Common myeloid progenitor, CD34-positive (primary cell): Measurements from ENCODE around the gene EHBP1.

ENCODE experiments used
- CTCF ChIA-PET: fragments of 350-600 bp; sonication (Branson Sonifier 250); formaldehyde crosslinking; loops from one replicate; lab custom pipeline; 2021; ENCODE audit warnings: antibody characterized with exemption; lab: Charles Lee
- POLR2A ChIA-PET: fragments of 350-600 bp; sonication (Branson Sonifier 250); formaldehyde crosslinking; loops from one replicate; lab custom pipeline; 2021; ENCODE audit warnings: antibody characterized with exemption; lab: Charles Lee
- DNase-seq, 3 donors: peaks; one replicate each; pipeline versions ENCODE4 v3.0.0 to v3.0.0-alpha.2; 2013
- H3K27ac ChIP-seq, 2 experiments: 1 replicate in 1 of 2; 2 replicates in 1 of 2; pipeline ENCODE4 v1.7.0; 2013; ENCODE audit warnings: inconsistent platforms in 2 of 2, low read length in 2 of 2, mild to moderate bottlenecking in 2 of 2, low read depth in 1 of 2, moderate library complexity in 1 of 2; ENCODE audit not compliant: severe bottlenecking in 2 of 2, insufficient read depth in 1 of 2, poor library complexity in 1 of 2
- H3K27me3 ChIP-seq, 5 experiments: replicated peaks in 2 of 5; 1 replicate in 3 of 5; 2 replicates in 2 of 5; pipeline versions ENCODE4 v1.6.1 to v1.7.0; 2013; ENCODE audit warnings: low read length in 4 of 5, mild to moderate bottlenecking in 2 of 5, moderate library complexity in 2 of 5, inconsistent platforms in 1 of 5; ENCODE audit not compliant: insufficient read depth in 5 of 5, control insufficient read depth in 4 of 5
- H3K36me3 ChIP-seq, 4 experiments: 1 replicate in 2 of 4; 2 replicates in 2 of 4; pipeline versions ENCODE4 v1.6.1 to v1.7.0; 2013; ENCODE audit warnings: low read length in 3 of 4, control low read depth in 1 of 4, mild to moderate bottlenecking in 1 of 4; ENCODE audit not compliant: control insufficient read depth in 4 of 4, insufficient read depth in 4 of 4
- H3K4me1 ChIP-seq, 4 experiments: 1 replicate in 3 of 4; 2 replicates in 1 of 4; pipeline versions ENCODE4 v1.6.1 to v1.7.1; 2013; ENCODE audit warnings: low read length in 3 of 4, mild to moderate bottlenecking in 3 of 4, control low read depth in 1 of 4, inconsistent platforms in 1 of 4, moderate library complexity in 1 of 4; ENCODE audit not compliant: control insufficient read depth in 4 of 4, insufficient read depth in 4 of 4; ENCODE audit errors: control extremely low read depth in 1 of 4
- H3K4me3 ChIP-seq, 7 experiments: 1 replicate in 4 of 7; 2 replicates in 3 of 7; pipeline versions ENCODE4 v1.5.1 to v1.7.0; 2013; ENCODE audit warnings: mild to moderate bottlenecking in 7 of 7, low read length in 6 of 7, moderate library complexity in 6 of 7, inconsistent platforms in 2 of 7, low read depth in 2 of 7, control low read depth in 1 of 7; ENCODE audit not compliant: insufficient read depth in 4 of 7, control insufficient read depth in 1 of 7; ENCODE audit errors: extremely low read depth in 1 of 7
- H3K9me3 ChIP-seq, 5 experiments: 1 replicate in 4 of 5; 2 replicates in 1 of 5; pipeline versions ENCODE4 v1.6.1 to v1.7.1; 2013; ENCODE audit warnings: low read length in 4 of 5, mild to moderate bottlenecking in 2 of 5, inconsistent platforms in 1 of 5, low read depth in 1 of 5, moderate library complexity in 1 of 5; ENCODE audit not compliant: control insufficient read depth in 4 of 5, insufficient read depth in 2 of 5; ENCODE audit errors: control extremely low read depth in 1 of 5
- WGBS: methylation state at CpG from one replicate; pipeline ENCODE4 v1.1.5; 2013; ENCODE audit not compliant: insufficient coverage; 5-methylcytosine and 5-hydroxymethylcytosine counted together

Gene EHBP1

DNA sequence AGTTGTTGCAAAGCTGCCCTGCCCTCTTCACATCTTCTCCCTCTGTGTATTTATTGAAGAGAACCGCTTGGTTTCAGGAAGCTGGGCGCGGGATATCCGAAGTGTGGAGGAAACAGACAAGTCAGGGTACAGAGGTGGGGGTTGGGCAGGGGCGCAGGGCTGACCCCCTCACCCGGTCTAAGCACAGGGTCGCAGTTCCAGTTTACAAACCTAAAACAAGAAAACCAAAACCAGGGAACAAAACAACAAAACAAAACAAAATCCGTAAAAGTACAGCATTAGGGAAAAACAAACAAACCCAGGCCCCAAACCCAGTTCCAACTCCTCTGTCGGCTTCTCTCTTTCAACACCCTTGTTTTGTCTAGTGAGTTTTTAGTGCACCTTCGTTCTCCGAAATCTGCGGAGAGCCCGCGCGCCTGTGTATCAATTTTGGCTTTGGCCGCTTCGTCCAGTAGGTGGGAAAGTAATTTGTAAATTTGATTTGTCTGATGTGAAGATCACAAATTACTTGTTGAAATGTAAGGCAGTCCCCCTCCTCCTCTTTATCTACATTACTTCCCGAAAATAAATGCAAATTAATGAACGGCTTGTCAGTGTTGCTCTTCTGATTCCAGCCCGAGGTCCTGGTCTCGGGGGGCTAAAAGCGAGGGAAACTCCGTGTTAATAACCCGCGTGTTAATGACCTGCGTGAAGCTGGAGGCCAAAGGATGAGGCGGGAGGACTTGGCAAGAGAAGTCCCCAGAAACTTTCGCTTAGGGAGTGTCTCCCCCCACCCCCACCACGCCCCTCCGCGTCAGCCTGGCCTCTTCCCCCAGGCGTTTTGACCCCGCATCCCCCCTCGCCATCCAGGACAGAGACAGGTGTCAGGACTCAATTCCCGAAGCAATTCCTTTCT, 352.0 kb downstream of the EHBP1 start:
- no peak overlapping the region for H3K4me3 ChIP-seq
- DNase-seq: peak in 2 of 3 donors; percentile 48 to 55
- H3K4me1 ChIP-seq: peaks cover 0 to 61% (median 55%) of the 10 kb centered on the region in 4 experiments
- ChIA-PET CTCF (interaction anchor here (1.4 kb wide), 1 partner anchor 10 kb away, joined by 4 read pairs; no protein-coding TSS in a partner anchor), POLR2A (no interaction called here)
- H3K27ac ChIP-seq: no peak overlapping the region
- H3K27me3 ChIP-seq: peaks cover 30 to 99% (median 77%) of the 10 kb centered on the region in 5 experiments
- no peaks in the 10 kb centered on the region for H3K9me3 ChIP-seq
- WGBS: 3% methylated on average over 17 of the region's 35 CpGs
- no peaks in the 10 kb centered on the region for H3K36me3 ChIP-seq

DNA sequence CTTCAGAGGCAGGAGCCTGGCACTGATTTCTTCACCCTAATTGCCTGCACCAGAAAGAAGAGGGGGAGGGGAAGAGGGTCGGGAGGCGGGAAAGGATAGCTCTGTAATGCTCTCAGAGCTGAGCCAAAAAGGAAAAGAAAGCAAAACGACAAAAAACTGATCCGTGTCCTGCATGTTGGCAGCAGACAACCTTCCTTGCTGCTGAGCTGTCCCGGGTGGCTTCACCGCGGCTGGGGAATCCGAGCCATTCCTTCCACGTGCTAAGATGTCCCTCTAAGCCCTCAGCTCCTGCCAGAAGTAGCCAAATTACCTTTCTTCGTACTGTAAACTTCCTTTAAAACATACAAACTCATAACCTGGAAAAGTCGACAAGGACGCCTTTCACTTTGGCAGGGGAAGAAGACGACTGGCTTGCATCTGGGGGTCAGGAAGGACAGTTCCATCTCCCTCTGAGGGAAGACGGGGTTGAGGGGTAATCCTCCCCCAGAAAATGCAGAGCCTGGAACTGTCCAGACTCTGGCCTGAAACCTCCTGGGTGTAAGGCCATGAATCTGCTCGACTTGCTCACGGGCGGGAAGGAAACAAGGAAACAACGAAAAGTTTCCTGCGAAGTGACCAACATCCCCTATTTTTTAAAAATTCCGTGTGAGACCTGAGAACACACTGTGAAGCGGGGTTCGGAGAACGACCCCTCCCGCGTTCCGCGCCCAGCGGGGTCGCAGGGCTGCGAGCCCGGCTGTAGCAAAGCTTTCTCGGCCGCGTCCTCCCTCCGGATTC, 352.8 kb downstream of the EHBP1 start:
- POLR2A ChIA-PET: no interaction called here
- WGBS: 2% methylated on average over 34 of the region's 35 CpGs
- Histone ChIP-seq H3K27ac (no peak overlapping the region), H3K36me3 (no peaks in the 10 kb centered on the region), H3K4me3 (peak overlapping the region in 2 of 7 experiments; percentile 6 to 44), H3K27me3 (peaks cover 35 to 99% (median 76%) of the 10 kb centered on the region in 5 experiments), H3K4me1 (peaks cover 0 to 59% (median 50%) of the 10 kb centered on the region in 4 experiments), H3K9me3 (peaks cover 0 to 1% (median 0%) of the 10 kb centered on the region in 5 experiments)
- CTCF ChIA-PET: interaction anchor here (1.4 kb wide), 1 partner anchor 11 kb away, joined by 4 read pairs; no protein-coding TSS in a partner anchor
- DNase-seq: peak in 2 of 3 donors; percentile 53 to 55

DNA sequence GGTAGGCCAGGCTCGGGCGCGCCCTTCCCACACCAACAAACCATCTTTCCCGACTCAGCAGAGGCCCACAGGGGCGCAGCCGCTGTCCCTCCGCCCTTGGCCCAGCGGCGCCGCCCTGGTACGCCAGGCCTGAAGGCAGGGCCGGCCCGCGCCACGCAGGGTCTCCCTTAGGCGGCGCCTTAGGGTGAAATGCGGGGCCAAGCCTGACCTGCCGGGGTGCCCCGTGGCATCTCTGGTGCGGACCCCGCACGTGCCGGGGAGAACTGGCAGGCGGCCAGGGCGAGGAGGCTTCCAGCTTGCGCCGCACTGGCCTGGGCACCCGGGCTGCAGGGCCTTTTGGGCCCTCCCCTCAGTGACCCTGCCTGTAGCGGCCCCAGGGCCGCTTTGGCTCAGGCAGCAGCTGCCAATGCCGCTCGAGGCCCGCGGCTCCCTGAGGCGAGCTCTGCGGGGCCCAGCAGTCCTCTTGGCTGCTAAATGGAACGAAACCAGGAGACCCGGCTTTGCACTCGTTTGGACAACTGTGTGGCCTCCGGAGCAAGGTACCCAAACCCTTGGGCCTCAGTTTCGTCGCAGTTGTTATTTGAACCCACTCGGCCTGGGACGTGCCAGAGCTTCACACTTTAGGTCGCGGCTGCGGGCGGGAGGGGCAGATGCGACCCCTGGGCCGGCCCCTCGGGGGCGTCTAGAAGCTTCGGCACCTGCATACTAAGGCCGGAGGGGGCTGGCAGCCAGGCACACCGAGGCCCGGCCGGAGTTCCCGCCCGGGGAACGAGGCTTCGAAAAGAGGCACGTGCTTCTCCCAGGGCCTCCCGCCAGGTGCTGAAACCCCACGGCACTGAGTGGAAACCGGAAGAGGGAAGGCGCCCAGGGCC, 353.6 kb downstream of the EHBP1 start:
- ChIA-PET POLR2A (no interaction called here), CTCF (no interaction called here)
- Histone ChIP-seq H3K36me3 (no peaks in the 10 kb centered on the region), H3K4me1 (peaks cover 0 to 51% (median 42%) of the 10 kb centered on the region in 4 experiments), H3K27me3 (peaks cover 37 to 99% (median 74%) of the 10 kb centered on the region in 5 experiments), H3K27ac (no peak overlapping the region), H3K4me3 (no peak overlapping the region), H3K9me3 (peaks cover 0 to 1% (median 0%) of the 10 kb centered on the region in 5 experiments)
- WGBS: 3% methylated on average over 62 of the region's 67 CpGs
- peak in 2 of 3 donors; percentile 40 to 49 for DNase-seq

DNA sequence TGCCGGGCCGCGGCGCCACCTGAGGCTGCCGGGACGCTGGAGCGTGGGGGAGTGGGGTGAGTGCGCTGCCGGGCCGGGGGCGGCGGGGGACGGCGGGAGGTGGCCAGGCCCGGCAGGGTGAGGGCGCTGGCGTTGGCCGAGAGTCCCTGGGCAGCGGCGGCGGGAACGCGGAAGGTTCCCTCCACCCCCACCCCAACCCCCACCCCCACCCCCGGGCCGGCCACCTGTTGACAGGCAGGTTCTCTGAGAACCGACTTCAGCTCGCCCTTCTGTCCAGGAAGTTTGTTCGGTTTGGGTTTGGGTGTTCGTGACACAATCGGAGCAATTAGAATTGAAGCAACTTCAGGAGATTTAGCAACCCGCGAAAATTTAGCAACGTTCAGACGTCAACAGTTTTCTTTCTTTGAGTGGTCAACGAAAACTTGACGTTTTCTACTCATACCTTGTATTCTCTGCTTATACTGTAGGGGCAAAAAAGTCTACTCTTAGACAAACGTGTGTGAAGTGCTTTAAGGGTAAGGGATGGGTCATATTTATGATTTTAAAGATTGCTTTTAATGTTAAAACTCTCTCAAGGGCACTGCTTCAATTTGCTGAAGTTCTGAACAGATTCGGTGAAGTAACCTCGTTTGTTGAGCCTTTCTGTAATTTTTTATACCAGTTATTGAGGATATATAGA, 354.4 kb downstream of the EHBP1 start:
- H3K9me3 ChIP-seq: peaks cover 0 to 1% (median 0%) of the 10 kb centered on the region in 5 experiments
- peaks cover 0 to 44% (median 35%) of the 10 kb centered on the region in 4 experiments for H3K4me1 ChIP-seq
- H3K27ac ChIP-seq: no peak overlapping the region
- H3K36me3 ChIP-seq: no peaks in the 10 kb centered on the region
- peak overlapping the region in 1 of 7 experiments; percentile 38 for H3K4me3 ChIP-seq
- peak in 2 of 3 donors; percentile 61 to 64 for DNase-seq
- POLR2A ChIA-PET: no interaction called here
- CTCF ChIA-PET: interaction anchor here (2.7 kb wide), 1 partner anchor 7 kb away, joined by 11 read pairs; no protein-coding TSS in a partner anchor
- WGBS: 12% methylated on average over 6 of the region's 39 CpGs
- peaks cover 38 to 98% (median 67%) of the 10 kb centered on the region in 5 experiments for H3K27me3 ChIP-seq

DNA sequence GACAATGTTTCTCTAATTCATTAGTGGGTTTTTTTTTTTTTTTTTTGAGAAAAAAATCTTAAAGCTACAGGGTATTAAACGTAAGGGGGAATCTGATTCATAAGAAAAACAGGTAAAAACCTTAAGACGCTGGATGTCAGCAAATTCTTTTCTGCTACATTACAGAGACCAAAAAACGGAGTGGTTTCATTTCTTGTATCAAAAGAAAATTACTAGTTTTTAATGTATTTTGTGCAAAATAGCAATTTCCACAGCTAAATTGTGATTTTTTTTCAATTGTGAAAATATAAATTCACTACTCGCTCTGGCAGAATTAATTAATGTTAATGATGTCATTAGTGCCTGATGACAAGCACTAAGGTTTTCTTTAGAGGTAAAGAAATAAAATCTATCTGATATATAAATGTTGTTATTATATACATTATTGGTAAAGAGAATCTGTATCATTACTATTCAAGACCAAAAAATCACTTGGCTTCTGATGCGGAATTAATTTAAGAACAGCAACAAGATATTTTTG, 355.0 kb downstream of the EHBP1 start:
- ChIA-PET POLR2A (no interaction called here), CTCF (interaction anchor here (2.7 kb wide), 1 partner anchor 8 kb away, joined by 11 read pairs; no protein-coding TSS in a partner anchor)
- H3K4me1 ChIP-seq: peaks cover 0 to 39% (median 29%) of the 10 kb centered on the region in 4 experiments
- peaks cover 0 to 1% (median 0%) of the 10 kb centered on the region in 5 experiments for H3K9me3 ChIP-seq
- H3K27me3 ChIP-seq: peaks cover 36 to 97% (median 63%) of the 10 kb centered on the region in 5 experiments
- H3K27ac ChIP-seq: no peak overlapping the region
- peak in 2 of 3 donors; percentile 49 for DNase-seq
- H3K36me3 ChIP-seq: no peaks in the 10 kb centered on the region
- no CpG with 5 or more reads among the region's 5 CpGs for WGBS
- peak overlapping the region in 1 of 7 experiments; percentile 38 for H3K4me3 ChIP-seq
